Bone marrow (tissue), 2 donors: Measurements from ENCODE around the gene CCDC3.
A peak's percentile ranks its signal among the peaks of the same experiment; 100 is the strongest.

Experiments used
- DNase-seq, 2 donors: peaks; one replicate each; lab custom pipeline; 2025; lab: John Stamatoyannopoulos, UW

CCDC3 gene

GRCh38 chr10:12961416-12962205 is 39.9 kb downstream of the CCDC3 start:
- DNase-seq = no peak

- DNase-seq = no peak
Observed at GRCh38 chr10:12960941-12961340, 40.6 kb downstream of the CCDC3 start.

- no peak for DNase-seq
Observed at GRCh38 chr10:12960334-12960898, 41.1 kb downstream of the CCDC3 start.

GRCh38 chr10:12958546-12959110 is 42.9 kb downstream of the CCDC3 start:
- no peak for DNase-seq

- no peak for DNase-seq
Observed at GRCh38 chr10:12957081-12957480, 44.4 kb downstream of the CCDC3 start.

GRCh38 chr10:12954866-12955265 is 46.6 kb downstream of the CCDC3 start:
- DNase-seq = no peak

- DNase-seq = no peak
Observed at GRCh38 chr10:12950583-12951128, 50.9 kb downstream of the CCDC3 start.

- no peak for DNase-seq
Observed at GRCh38 chr10:12949248-12949647, 52.3 kb downstream of the CCDC3 start.

DNA sequence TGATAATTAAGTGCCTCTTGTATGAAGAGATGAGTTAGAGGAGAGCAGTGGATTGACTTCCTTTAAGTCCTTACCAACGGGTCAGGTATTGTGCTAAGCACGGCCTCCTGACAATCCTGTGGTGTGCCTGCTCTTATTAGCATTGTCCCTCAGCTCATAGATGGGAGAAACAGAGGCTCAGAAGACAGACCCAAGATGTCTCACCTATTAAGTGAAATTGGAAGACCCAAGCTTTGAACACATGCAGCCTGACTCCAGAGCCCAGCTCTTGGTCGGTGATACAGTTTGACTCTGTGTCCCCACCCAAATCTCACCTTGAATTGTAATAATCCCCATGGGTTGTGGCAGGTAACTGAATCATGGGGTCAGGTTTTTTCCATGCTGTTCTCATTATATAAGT is 53.8 kb downstream of the CCDC3 start:
- DNase-seq = no peak

DNA sequence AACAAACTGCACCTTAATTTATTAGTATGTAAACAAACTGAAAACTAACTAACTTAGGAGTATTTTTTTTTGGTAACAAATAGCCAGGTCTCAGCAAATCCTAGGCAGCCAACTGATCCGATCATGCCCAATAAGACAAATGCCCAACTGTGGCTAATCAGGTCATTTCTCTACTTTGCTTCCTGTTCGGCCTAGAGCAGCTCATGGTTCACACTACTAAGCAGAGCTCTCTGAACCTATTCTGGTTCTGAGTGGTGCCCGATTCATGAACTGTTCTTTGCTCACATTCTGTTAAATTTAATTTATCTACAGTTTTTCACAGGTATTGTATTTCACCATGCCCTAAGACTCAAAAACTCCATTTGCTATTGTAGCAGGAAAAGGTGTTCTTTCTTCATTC is 55.1 kb downstream of the CCDC3 start:
- DNase-seq = no peak

DNA sequence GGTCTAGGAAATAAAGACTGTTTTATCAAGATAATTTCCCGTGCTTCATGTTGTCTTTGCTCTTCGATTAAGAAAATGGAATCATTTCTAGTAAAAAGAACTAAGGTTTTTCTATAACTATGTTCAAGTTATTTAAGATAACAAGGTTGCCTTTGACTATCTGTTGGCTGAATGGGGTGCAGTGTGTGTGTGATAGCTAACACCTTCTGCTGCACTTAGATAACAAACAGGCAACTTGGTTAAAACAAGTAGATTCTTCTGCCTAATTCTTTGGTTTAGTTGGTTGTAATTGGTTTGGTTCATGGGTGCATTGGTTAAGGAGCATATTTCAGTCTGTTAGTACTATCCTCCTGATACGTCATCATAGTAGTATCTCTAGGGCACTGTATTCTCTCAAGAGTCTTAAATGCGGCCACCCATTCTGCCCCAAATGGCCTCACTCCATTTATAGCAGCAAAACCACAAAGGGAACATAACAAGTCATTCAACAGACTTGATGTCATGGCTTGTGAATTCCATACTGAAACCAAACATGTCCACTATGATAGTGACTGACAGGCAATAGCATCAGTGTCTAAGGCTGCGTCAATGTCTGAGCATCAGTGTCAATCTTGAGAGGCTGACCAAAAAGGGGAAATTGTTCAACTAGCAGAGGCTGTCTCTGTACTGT is 55.7 kb downstream of the CCDC3 start:
- DNase-seq = no peak

- peak in 1 of 2 donors; percentile 24 for DNase-seq
Observed at GRCh38 chr10:12944931-12945330, 56.6 kb downstream of the CCDC3 start.

DNA sequence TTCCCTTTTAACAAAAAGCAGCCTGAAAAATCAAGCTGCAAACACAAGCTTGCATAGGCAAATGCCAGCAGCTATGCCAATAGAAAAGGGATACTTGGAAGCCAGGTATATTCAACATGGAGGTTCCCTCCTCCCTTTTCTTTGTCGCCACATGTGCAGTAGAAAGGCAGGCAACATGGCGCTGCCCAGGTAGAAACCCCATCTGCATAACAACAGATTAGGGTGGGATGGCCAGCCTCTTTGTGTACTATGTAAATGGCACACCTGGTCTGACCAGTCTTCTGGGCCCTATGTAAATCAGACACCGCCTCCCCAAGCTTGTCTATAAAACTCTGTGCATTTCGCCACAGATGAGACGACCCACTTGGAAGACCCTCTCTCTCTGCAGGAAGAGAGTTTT is 58.1 kb downstream of the CCDC3 start:
- DNase-seq = no peak

DNA sequence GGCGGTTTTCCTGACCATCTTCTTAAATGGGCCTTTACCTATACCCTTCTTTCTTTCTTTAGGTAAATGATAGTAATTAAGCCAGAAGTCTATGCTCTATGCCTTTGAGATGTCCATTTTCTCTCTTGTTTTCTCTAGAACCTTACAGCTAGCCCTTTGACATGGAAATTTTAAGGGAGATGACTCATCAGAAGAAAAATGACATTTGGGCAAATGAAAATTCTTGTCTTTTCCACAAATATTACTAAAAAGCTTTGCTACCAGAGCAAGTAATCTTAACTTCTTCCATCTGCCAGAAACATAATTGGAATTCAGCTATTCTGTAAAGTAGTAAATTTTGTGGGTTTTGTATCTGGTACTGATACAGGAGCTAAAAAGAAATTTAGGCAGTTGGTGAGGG is 59.5 kb downstream of the CCDC3 start:
- no peak for DNase-seq

DNA sequence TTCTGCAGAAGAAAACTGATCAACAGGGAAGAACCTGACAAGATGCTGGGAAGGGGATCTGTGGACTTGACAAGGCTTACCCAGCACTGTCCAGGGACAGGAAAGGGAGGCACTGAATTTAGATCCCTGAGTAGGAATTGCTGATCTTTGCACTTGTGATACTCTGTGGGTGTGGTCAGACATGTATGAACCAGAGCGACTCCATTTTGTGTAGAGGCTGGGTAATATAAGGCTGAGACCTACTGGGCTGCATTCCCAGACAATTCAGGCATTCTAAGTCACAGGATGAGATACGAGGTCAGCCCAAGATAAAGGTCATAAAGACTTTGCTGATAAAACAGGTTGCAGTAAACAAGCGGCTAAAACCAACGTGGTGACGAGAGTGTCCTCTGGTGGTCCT is 60.7 kb downstream of the CCDC3 start:
- DNase-seq = no peak

DNA sequence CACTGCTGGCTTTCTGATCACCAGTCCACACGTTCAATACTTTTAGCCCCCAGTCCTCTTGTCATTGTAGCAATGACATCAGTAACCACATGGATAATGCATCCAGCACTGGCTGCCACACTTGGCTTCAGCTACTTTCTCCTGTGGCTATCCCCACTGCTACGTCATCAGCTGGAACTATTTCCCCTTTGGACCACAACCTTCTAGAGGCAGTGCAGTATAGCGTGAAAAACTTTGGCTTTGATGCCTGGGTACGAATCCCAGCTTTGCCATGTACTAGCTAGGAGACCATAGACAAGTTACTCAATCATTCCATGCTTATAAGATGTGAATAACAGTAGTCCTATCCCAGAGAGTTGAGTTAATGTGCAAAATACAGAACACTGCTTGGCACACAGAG is 63.2 kb downstream of the CCDC3 start:
- DNase-seq = no peak

DNA sequence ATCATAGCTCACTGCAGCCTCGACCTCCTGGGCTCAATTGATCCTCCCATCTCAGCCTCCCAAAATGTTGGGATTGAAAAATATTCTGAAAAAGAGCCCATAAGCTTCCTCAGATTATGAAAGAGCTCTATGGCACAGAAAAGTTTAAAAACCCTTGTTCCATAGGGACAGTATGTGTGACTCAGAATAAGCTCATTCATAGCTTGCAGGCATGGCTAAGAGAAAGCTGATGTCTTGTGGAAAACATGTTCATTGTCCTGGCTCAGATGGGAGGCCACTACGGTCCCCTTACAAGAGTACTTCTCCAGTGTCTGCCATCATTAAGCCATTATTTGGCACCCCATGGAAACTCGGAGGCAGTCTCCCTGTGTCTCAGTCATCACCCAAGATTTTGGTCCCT is 64.0 kb downstream of the CCDC3 start:
- DNase-seq = no peak

DNA sequence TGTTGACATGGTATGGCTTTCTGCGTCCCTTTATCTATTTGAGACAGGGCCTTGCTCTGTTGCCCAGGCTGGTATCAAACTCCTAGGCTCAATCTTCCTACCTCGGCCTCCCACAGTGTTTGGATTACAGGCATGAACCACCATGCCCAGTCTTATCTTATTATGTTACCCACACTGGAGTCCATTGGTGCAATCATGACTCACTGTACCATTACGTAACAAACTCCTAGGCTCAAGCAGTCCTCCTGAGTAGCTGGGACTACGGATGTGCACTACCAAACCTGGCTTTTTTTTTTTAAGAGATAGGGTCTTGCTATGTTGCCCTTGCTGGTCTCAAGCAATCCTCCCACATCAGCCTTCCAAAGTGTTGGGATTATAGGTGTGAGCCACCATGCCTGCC is 66.7 kb downstream of the CCDC3 start:
- DNase-seq = no peak

DNA sequence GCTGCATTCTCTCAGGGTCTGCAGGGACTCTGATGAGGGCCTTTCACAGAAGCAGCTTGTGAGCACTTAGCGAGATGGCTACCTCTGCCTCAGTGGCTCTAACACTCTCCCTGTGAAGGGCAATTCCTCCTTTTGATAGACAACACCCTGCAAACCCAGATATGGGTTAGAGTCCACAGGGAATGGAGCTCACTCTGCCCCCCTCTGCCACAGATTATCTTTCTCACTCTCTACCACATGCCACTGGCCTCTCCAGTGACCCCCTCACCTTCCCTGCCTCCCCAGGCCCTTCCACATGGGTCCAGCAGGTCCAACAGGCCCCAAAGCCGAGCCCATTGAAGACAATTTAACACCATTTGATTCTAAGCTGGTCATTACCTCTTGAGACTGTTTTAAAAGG is 72.1 kb downstream of the CCDC3 start:
- DNase-seq = no peak

DNA sequence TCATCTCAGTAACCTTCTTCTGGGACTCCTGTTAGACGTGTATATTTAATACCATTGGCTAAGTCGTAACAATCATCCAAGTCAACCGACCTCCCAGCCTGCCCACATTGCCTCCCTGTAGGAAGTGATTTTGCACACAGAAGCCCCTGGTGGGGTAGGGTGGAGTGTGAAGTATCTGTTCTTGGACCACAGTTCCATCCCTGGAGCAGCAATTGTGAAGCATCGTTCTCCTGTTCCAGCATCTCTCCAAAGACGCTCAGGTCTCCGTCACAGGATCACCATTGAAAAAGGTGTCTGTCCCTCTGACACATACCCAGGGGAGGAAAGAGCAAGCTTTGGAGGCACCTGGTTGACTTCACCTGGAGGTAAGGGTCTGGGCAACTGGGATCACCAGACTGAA is 72.9 kb downstream of the CCDC3 start:
- DNase-seq = no peak

- DNase-seq = no peak
Observed at GRCh38 chr10:12927896-12928295, 73.6 kb downstream of the CCDC3 start.

DNA sequence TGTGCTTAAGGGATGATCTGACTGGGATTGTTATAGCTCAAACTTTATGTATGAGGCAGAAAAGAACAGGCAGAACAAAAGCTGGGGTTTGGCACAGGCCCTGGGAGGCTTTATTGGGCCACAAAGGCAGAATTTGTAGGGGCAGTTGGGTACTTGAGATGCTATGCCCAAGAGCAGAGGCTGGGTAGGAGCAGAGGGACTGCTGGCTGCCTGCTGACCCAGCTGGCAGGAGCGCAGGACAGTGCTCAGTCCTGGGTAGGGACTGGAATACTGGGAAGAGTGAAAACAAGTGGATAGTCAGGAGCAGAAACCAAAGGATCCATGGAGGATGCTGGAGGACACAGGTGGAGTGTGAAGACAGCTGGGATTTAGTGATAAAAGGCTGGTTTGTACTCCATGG is 75.7 kb downstream of the CCDC3 start:
- DNase-seq = no peak

GRCh38 chr10:12924911-12925310 is 76.6 kb downstream of the CCDC3 start:
- DNase-seq = no peak
